D721Med (cell line): ENCODE results near the gene IL9R.
"Not testable (repeated sequence)": the region's sequence is repeated elsewhere in the genome, so short reads cannot be mapped to it uniquely, and the experiment has no call there.

ENCODE experiments used
- DNase-seq: peaks from one replicate; pipeline ENCODE4 v3.0.0; 2011; ENCODE audit warnings: low spot score; ENCODE audit not compliant: insufficient read length
- FAIRE-seq: peaks from 2 replicates; lab custom pipeline; 2011; peaks lifted over from hg19 to GRCh38; lab: Jason Lieb, UNC

Gene IL9R

DNA sequence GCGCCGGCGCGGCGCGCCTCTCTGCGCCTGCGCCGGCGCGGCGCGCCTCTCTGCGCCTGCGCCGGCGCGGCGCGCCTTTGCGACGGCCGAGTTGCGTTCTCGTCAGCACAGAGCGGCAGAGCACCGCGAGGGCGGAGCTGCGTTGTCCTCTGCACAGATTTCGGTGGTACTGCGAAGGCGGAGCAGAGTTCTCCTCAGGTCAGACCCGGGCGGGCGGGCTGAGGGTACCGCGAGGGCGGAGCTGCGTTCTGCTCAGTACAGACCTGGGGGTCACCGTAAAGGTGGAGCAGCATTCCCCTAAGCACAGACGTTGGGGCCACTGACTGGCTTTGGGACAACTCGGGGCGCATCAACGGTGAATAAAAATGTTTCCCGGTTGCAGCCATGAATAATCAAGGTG, 31.8 kb downstream of the IL9R start:
- FAIRE-seq, DNase-seq: not testable (repeated sequence)

DNA sequence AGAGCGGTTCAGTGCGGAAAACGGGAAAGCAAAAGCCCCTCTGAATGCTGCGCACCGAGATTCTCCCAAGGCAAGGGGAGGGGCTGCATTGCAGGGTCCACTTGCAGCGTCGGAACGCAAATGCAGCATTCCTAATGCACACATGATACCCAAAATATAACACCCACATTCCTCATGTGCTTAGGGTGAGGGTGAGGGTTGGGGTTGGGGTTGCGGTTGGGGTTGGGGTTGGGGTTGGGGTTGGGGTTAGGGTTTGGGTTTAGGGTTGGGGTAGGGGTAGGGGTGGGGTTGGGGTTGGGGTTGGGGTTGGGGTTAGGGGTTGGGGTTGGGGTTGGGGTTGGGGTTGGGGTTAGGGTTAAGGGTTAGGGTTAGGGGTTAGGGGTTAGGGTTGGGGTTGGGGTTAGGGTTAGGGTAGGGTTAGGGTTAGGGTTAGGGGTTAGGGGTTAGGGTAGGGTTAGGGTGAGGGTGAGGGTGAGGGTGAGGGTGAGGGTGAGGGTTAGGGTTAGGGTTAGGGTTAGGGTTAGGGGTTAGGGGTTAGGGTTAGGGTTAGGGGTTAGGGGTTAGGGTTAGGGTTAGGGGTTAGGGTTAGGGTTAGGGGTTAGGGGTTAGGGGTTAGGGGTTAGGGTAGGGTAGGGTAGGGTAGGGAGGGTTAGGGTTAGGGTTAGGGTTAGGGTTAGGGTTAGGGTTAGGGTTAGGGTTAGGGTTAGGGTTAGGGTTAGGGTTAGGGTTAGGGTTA, 32.4 kb downstream of the IL9R start:
- FAIRE-seq: not testable (repeated sequence)

DNA sequence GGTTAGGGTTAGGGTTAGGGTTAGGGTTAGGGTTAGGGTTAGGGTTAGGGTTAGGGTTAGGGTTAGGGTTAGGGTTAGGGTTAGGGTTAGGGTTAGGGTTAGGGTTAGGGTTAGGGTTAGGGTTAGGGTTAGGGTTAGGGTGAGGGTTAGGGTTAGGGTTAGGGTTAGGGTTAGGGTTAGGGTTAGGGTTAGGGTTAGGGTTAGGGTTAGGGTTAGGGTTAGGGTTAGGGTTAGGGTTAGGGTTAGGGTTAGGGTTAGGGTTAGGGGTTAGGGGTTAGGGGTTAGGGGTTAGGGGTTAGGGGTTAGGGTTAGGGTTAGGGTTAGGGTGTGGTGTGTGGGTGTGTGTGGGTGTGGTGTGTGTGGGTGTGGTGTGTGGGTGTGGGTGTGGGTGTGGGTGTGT, 33.0 kb downstream of the IL9R start:
- not testable (repeated sequence) for FAIRE-seq, DNase-seq

More for the DNA sequence above, 32.4 kb downstream of the IL9R start:
- DNase-seq: not testable (repeated sequence)
